CD14-positive monocyte (primary cell): Measurements from ENCODE around the gene GGTLC2. TPM values are rescaled to one million over a fixed set of nuclear protein-coding genes. Genes with fewer than 3 reads are reported as not detected.
"Not testable (repeated sequence)": the region's sequence is repeated elsewhere in the genome, so short reads cannot be mapped to it uniquely, and the experiment has no call there.

Experiments
- DNase-seq, 3 donors: peaks; one replicate each; pipeline ENCODE4 v3.0.0-alpha.2; 2011 to 2022
- H2AFZ ChIP-seq: 2 replicates; pipeline ENCODE4 v1.6.0; 2012; ENCODE audit warnings: mild to moderate bottlenecking, low read depth, low read length, inconsistent platforms; ENCODE audit not compliant: insufficient read depth, poor library complexity, severe bottlenecking
- H3K27ac ChIP-seq, 2 donors: 1 replicate in 1 of 2; 2 replicates in 1 of 2; pipeline ENCODE4 v1.5.1; 2012 to 2013; ENCODE audit warnings: low read length in 2 of 2, control low read depth in 1 of 2, inconsistent platforms in 1 of 2, low read depth in 1 of 2, mild to moderate bottlenecking in 1 of 2
- H3K27me3 ChIP-seq, 2 donors: one replicate each; pipeline versions ENCODE4 v1.6.0 to v1.6.1; 2011 to 2013; ENCODE audit warnings: low read length in 2 of 2; ENCODE audit not compliant: control insufficient read depth in 2 of 2, insufficient read depth in 2 of 2
- H3K36me3 ChIP-seq, 2 donors: replicated peaks in 1 of 2; 1 replicate in 1 of 2; 2 replicates in 1 of 2; pipeline versions ENCODE4 v1.5.1 to v1.6.1; 2012 to 2013; ENCODE audit warnings: low read length in 2 of 2, control low read depth in 1 of 2, inconsistent platforms in 1 of 2, mild to moderate bottlenecking in 1 of 2; ENCODE audit not compliant: insufficient read depth in 2 of 2, control insufficient read depth in 1 of 2
- H3K4me1 ChIP-seq, 2 donors: 1 replicate in 1 of 2; 2 replicates in 1 of 2; pipeline versions ENCODE4 v1.5.1 to v1.6.1; 2012 to 2013; ENCODE audit warnings: low read length in 2 of 2, control low read depth in 1 of 2, inconsistent platforms in 1 of 2, mild to moderate bottlenecking in 1 of 2, moderate library complexity in 1 of 2; ENCODE audit not compliant: insufficient read depth in 2 of 2, control insufficient read depth in 1 of 2
- H3K4me2 ChIP-seq: replicated peaks from 2 replicates; pipeline ENCODE3; 2012; ENCODE audit warnings: low read length, moderate library complexity, mild to moderate bottlenecking; ENCODE audit not compliant: poor library complexity, severe bottlenecking; ENCODE audit errors: extremely low read depth
- H3K4me3 ChIP-seq, 3 experiments: fragments of 200-600 bp in 1 of 3; sonication (generic) in 1 of 3; replicated peaks in 1 of 3; 1 replicate in 2 of 3; 2 replicates in 1 of 3; pipeline ENCODE4 v1.5.1; 2011 to 2013; ENCODE audit warnings: low read length in 3 of 3, mild to moderate bottlenecking in 3 of 3, control low read depth in 2 of 3, low read depth in 2 of 3, inconsistent platforms in 1 of 3, moderate library complexity in 1 of 3
- H3K79me2 ChIP-seq: 2 replicates; pipeline ENCODE4 v1.6.0; 2012; ENCODE audit warnings: mild to moderate bottlenecking, control low read depth, inconsistent platforms, low read length, moderate library complexity; ENCODE audit not compliant: insufficient read depth
- H3K9ac ChIP-seq: 2 replicates; pipeline ENCODE4 v1.6.0; 2017; ENCODE audit warnings: low read length, mild to moderate bottlenecking; ENCODE audit not compliant: insufficient read depth, poor library complexity, severe bottlenecking
- H3K9me3 ChIP-seq, 2 donors: replicated peaks in 1 of 2; 1 replicate in 1 of 2; 2 replicates in 1 of 2; pipeline versions ENCODE4 v1.5.1 to v1.6.1; 2012 to 2013; ENCODE audit warnings: low read length in 2 of 2, control low read depth in 1 of 2; ENCODE audit not compliant: control insufficient read depth in 1 of 2, insufficient read depth in 1 of 2
- H4K20me1 ChIP-seq: 2 replicates; pipeline ENCODE4 v1.6.0; 2012; ENCODE audit warnings: mild to moderate bottlenecking, low read length, control low read depth, moderate library complexity; ENCODE audit not compliant: insufficient read depth
- H3K27ac Mint-ChIP-seq, 7 donors: one replicate each; pipeline ENCODE4 v1.8.0; 2020; ENCODE audit warnings: mild to moderate bottlenecking in 7 of 7, mixed read lengths in 7 of 7, moderate library complexity in 6 of 7, inconsistent platforms in 2 of 7
- H3K27me3 Mint-ChIP-seq, 3 donors: one replicate each; pipeline ENCODE4 v1.8.0; 2021 to 2022; ENCODE audit warnings: low read depth in 3 of 3, mild to moderate bottlenecking in 3 of 3, mixed read lengths in 3 of 3, moderate library complexity in 3 of 3, inconsistent platforms in 1 of 3
- H3K36me3 Mint-ChIP-seq, 2 donors: one replicate each; pipeline ENCODE4 v1.8.0; 2020; ENCODE audit warnings: mixed read lengths in 2 of 2, inconsistent platforms in 1 of 2, mild to moderate bottlenecking in 1 of 2
- H3K4me1 Mint-ChIP-seq: one replicate; pipeline ENCODE4 v1.8.0; 2020; ENCODE audit warnings: mild to moderate bottlenecking, mixed read lengths
- H3K4me3 Mint-ChIP-seq, 2 donors: one replicate each; pipeline ENCODE4 v1.8.0; 2020; ENCODE audit warnings: mild to moderate bottlenecking in 2 of 2, mixed read lengths in 2 of 2, moderate library complexity in 1 of 2
- H3K9me3 Mint-ChIP-seq, 7 donors: one replicate each; pipeline ENCODE4 v1.8.0; 2020 to 2022; ENCODE audit warnings: mixed read lengths in 7 of 7, mild to moderate bottlenecking in 6 of 7, moderate library complexity in 6 of 7, inconsistent platforms in 2 of 7
- whole genome bisulfite sequencing: methylation state at CpG from one replicate; pipeline ENCODE4 v1.1.5; 2013; ENCODE audit warnings: missing lambda C conversion rate; ENCODE audit not compliant: insufficient coverage; 5-methylcytosine and 5-hydroxymethylcytosine counted together
- intact Hi-C, 2 donors: fragments of 100-400 bp; cut with micrococcal nuclease; formaldehyde crosslinking; loops; one replicate each; pipeline versions ENCODE4 v1.15.0 to v1.15.1; 2023
- polyA plus RNA-seq, 3 donors: library from polyadenylated mRNA; depleted of rRNA in 1 of 3; unstranded in 2 of 3; stranded (reverse) in 1 of 3; fragments of 300-500 nt in 2 of 3; fragments of >200 nt in 1 of 3; fragmentation: Illumina TruSeq in 2 of 3; gene quantifications; 1 replicate in 2 of 3; 2 replicates in 1 of 3; pipeline ENCODE4 v1.2.3, GENCODE V29; 2012 to 2021
- TF ChIP-seq, protein P1 (sequence below): fragments of 200-600 bp; IDR thresholded peaks from one replicate; pipeline ENCODE4 v1.8.0; 2022; ENCODE audit warnings: antibody characterized with exemption, mild to moderate bottlenecking

The GGTLC2 gene
- polyA plus RNA-seq, 3 donors = not detected

DNA sequence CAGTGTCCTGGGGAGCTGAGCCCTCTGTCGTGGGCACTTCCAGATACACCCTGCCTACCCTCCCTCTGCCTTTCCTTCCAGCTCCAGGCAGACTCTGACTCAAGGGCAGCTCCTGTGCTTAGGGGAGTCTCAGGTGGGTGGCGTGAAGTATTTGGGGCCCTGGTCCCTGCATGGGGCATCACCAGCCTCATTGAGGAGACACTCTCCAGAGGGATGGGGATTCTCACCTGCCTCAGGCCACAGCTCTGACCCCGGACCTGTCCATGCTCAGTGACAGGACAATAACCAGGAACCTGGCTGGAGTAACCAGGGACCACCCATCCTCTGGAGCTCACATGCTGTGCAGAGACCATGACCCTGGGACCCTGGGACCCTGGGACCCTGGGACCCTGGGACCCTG, 41.2 kb downstream of the GGTLC2 start:
- H3K4me3 Mint-ChIP-seq = no peak overlapping the region
- TF ChIP-seq, protein P1, sequence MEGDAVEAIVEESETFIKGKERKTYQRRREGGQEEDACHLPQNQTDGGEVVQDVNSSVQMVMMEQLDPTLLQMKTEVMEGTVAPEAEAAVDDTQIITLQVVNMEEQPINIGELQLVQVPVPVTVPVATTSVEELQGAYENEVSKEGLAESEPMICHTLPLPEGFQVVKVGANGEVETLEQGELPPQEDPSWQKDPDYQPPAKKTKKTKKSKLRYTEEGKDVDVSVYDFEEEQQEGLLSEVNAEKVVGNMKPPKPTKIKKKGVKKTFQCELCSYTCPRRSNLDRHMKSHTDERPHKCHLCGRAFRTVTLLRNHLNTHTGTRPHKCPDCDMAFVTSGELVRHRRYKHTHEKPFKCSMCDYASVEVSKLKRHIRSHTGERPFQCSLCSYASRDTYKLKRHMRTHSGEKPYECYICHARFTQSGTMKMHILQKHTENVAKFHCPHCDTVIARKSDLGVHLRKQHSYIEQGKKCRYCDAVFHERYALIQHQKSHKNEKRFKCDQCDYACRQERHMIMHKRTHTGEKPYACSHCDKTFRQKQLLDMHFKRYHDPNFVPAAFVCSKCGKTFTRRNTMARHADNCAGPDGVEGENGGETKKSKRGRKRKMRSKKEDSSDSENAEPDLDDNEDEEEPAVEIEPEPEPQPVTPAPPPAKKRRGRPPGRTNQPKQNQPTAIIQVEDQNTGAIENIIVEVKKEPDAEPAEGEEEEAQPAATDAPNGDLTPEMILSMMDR = no peak
- intact Hi-C loops = no loop called here
- H3K4me2 ChIP-seq = no peak overlapping the region
- peaks cover 0 to 4% of the 10 kb centered on the region in 2 donors for H3K4me1 ChIP-seq
- H4K20me1 ChIP-seq = no peaks in the 10 kb centered on the region
- H2AFZ ChIP-seq = no peak overlapping the region
- no peaks in the 10 kb centered on the region for H3K27me3 ChIP-seq
- no peak for DNase-seq
- WGBS = 100% methylated on average over 2 of the region's 3 CpGs
- H3K9ac ChIP-seq = no peak overlapping the region
- no peak overlapping the region for H3K4me3 ChIP-seq
- H3K27ac ChIP-seq = no peak overlapping the region
- H3K27me3 Mint-ChIP-seq = peaks cover 0 to 3% (median 2%) of the 10 kb centered on the region in 3 donors
- no peaks in the 10 kb centered on the region for H3K36me3 Mint-ChIP-seq
- H3K9me3 ChIP-seq = no peaks in the 10 kb centered on the region
- no peaks in the 10 kb centered on the region for H3K36me3 ChIP-seq
- H3K4me1 Mint-ChIP-seq = peaks cover 14% of the 10 kb centered on the region
- H3K9me3 Mint-ChIP-seq = no peaks in the 10 kb centered on the region
- no peak overlapping the region for H3K27ac Mint-ChIP-seq
- no peaks in the 10 kb centered on the region for H3K79me2 ChIP-seq

DNA sequence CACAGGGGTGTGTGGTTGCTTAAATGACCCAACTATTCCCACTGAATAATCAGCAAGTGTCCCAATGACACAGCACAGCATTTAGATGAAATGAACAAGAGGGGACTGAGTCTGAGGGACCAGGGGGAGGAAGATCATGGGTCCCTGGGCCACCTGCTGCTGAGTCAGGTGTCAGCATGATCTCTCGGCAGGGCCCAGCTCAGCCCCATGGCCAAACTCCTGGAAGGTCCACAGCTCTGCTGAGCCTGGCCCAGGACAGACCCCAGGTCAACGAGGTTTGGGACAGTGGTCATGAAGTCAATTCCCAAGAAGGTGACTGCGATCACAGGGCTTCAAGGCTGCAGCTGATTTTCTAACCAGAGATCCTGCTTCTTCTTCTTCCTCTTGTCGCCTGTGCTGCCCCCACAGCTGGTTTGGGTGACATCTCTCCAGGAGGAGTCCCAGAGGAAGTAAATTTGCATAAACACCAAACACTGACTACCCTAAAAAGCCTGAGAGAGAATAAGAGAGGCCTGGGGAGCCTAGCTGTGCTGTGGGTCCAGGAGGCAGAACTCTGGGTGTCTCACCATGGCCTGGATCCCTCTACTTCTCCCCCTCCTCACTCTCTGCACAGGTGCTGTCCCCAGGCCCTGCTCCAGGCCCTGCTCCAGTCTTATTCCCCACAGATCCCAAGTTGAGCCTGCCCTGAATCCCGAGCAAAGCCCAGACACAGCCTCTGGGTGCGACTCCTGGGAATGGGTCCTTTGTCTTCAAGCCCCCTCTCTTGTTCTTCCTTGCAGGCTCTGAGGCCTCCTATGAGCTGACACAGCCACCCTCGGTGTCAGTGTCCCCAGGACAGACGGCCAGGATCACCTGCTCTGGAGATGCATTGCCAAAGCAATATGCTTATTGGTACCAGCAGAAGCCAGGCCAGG, 42.0 kb downstream of the GGTLC2 start:
- DNase-seq, H3K27ac ChIP-seq, H3K79me2 ChIP-seq, H3K4me1 ChIP-seq, H3K9me3 Mint-ChIP-seq, H3K4me3 Mint-ChIP-seq, H3K4me2 ChIP-seq, H4K20me1 ChIP-seq, H3K4me3 ChIP-seq, H3K9me3 ChIP-seq, H3K36me3 ChIP-seq, H3K36me3 Mint-ChIP-seq, H2AFZ ChIP-seq, H3K27me3 Mint-ChIP-seq, H3K9ac ChIP-seq, H3K27me3 ChIP-seq, intact Hi-C loops: not testable (repeated sequence)
- peaks cover 23% of the 10 kb centered on the region for H3K4me1 Mint-ChIP-seq
- H3K27ac Mint-ChIP-seq = peak overlapping the region in 1 of 7 donors; percentile 73
- 72% methylated on average over 8 of the region's 8 CpGs for WGBS
